Activated T-cell treated with anti-CD3 and anti-CD28 coated beads for 24 hours (primary cell): ENCODE data around the gene FAU.
"Not testable (repeated sequence)": the region's sequence is repeated elsewhere in the genome, so short reads cannot be mapped to it uniquely, and the experiment has no call there.

Experiments
- DNase-seq: peaks from one replicate; pipeline ENCODE4 v3.0.0-alpha.2; 2020; ENCODE audit warnings: low read depth

FAU gene

DNA sequence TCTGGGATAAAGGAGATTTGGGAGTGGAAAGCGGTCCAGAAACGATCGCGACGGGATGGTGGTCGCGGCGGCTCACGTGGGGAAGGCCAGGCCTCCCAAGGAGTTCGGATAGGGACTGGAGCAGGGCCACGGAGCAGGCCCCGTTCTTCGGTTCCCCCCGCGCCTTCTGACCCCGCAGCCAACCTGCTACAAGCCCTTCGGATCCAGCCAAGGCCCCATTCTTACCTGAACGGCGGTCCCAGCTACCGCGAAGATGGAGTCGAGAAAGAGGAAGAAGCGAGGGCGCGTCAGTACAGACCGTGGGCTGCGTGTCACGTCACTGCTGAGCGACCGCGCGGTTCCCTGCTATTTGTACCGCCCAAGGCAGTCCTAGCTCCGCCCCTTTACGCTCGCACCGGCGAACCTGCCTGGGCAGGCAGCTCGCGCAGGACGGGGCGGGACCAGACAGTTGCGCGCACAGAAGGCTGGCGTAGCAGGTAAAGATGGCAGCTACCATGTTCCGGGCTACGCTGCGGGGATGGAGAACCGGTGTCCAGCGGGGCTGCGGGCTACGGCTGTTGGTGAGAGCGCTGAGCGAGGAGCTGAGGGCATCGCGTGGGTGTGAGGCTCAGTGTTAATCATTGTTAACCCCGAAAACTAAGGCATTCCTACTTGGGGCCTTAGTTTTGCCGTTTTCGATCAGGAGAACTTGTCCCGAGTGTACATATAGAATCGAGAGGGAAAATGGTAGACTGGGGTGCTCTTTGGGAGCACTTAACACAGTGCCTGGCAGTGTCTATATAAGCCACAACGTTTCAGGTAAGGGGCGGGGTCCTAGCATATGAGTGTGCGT, at the start of gene FAU, which contains the start of gene MRPL49:
TSS of gene FAU (minus strand) at position 270 of the 832 bp plus-strand sequence. CDS start 321 bp downstream, outside the sequence.
TSS of gene MRPL49 (plus strand) at position 457 of the 832 bp plus-strand sequence. CDS start at position 483, 26 bp downstream.
- peak; percentile 98 for DNase-seq

DNA sequence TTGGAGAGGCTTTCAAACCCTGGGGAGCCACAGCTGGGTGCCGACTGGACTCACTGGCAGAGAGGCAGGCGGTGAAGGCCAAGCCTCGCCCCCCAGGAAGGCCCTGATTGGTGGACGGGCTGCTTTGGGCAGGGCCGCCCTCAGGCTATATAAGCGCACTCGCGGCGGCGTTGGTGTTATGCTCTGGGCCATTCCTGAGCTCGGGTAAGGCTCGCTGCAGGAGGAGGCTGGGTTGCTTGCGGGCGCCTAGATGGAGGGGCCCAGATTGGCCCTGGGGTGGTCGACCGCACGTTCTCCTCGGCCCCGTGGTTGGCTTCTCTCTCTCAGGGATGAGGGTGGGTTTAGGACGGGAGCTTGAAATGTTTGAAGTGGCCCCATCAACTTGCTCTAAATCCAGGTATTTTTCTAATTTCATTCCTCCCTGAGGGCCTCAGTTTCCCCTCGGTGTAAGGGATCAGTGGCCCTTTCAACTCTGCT, 48.2 kb upstream of the FAU start, which contains the start of gene SPDYC:
TSS of gene SPDYC (plus strand) at position 176 of the 477 bp plus-strand sequence. CDS start 1,125 bp downstream, outside the sequence.
- no peak for DNase-seq

DNA sequence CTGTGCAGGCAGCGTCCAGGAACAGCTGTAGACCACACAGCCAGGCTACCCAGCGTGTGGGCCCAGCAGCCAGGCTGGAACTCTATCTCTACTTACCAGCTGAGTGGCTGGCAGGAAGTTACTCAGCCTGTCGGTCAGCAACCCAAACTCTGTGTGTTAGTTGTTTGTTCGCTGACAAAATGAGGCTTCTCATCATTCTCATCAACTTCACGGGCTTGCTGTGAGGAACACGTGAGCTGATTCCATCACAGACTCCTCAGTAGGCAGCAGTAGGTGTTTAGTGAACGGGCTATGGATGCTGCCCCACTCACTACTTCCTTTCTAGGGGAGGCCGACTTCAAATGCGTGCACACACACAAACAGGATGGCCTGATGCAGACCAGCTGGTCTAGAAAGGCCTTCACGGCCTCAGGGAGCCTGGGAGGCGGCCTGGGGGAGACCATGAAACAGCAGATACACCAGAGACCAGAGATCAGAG, 47.3 kb upstream of the FAU start:
- DNase-seq: no peak

DNA sequence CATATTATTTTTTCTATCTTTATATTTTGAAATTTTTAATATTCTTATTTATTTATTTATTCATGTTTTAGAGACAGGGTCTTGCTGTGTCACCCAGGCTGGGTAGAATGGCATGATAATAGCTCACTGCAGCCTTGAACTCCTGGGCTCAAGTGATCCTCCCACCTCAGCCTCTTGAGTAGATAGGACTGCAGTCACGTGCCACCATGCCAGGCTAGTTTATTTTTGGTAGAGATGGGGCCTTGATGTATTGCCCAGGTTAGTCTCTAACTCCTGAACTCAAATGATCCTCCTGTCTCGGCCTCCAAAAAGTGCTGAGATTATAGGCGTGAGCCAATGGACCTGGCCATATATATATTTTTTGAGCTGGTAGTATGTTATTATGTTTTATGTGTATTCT, 45.7 kb upstream of the FAU start:
- DNase-seq: no peak

DNA sequence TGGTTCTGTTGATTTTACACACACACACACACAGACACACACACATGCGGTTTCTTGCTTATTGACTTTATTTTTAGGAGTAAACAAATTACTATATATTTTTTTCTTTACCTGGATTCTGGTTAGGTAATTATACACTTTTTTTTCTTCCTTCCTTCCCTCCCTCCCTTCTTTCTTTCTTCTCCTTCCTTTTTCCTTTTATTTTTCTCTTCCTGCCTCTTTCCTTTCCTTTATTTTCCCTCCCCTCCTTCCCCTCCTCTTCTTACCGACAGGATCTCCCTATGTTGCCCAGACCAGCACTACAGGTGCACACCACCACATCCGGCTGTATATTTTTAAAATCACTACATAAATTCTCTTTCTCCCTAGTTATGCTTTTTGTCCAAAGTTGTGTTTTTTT, 45.0 kb upstream of the FAU start:
- no peak for DNase-seq

DNA sequence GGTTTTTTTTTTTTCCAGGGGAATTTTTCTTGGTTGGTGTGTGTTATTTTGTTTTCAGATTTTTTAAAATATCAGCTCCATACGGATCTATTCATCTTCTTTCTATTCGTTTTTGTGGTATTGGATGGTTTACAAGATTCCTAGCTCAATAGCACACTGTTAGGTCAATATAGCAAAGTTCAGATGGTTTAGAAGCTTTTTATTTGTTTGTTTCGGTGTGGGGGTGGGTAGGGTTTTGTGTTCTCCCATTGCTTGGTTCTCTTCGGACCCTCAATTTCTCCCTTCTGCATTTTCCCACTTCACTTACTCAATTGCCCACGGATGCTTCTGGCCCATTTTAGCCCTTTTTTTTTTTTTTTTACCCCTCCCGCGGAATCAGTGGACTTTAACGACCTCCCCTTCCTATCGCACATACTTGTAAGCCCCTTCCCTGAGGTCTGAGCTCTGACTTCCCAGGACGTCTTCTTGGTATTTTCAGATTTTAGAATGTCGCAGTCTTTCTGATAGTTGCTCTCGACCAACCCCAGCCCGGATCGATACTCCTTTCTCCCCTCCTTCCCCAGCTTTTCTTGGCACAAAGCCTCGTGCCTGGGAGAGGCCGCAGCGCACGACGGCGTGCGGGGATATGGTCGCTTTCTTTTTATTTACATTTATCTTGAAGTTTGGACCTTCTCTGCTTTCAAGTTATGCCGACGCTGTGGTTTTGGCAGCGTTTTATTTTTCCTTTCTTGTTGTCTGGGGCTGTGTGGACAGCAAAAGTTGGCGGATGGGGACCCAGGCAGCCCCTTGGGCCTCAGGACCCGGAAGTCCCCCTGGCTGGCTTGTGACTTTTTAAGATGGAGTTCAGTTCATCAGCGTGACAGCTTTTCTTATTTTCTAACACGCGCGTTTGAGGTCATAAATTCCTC, 43.7 kb upstream of the FAU start:
- DNase-seq: no peak

DNA sequence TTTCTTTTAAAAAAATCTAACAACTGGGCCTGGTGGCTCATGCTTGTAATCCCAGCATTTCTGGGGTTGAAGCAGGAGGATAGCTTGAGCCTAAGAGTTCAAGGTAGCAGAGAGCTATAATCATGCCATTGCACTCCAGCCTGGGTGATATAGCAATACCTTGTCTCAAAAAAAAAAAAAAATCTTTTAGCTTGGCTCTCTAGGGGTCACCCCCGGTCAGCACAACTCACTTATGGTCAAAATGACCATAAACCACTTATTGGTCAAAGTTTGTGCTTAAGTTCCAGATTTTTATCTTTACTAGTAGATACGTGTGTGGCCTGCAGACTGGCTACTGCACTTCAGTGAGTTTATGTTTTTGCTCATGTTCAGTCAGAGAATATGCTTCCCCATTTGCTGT, 41.8 kb upstream of the FAU start:
- no peak for DNase-seq

DNA sequence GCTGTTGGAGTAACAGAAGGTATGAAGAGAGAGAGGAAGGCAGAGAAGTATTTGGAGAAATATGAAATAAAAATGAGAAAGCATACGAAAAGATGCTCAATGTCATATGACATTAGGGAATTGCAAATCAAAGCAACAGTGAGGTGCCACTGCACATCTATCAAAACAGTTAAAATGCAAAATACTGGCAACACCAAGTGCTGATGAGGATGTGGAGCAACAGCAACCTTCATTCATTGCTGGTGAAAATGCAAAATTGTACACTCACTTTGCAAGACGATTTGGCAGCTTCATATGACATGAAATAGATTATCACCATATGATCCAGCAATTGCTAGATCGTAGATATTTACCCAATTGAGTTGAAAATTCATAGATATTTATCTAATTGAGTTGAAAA, 38.7 kb upstream of the FAU start:
- DNase-seq: no peak

DNA sequence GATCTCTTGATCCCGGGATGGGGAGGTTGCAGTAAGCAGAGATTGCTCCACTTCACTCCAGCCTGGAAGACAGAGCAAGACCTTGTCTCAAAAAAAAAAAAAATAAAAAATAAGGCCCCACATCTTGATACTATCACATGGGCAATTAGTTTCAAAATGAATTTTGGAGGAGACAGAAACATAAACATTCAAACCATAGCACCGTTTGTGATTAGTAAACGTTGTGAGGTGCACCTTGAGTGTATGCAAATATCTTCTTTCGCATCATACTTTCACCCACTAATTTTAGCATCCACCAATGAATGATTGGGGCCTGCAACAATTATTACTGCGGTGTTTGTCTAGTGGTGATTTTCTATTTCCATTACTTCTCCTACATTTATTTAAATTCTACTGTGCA, 37.1 kb upstream of the FAU start:
- no peak for DNase-seq

DNA sequence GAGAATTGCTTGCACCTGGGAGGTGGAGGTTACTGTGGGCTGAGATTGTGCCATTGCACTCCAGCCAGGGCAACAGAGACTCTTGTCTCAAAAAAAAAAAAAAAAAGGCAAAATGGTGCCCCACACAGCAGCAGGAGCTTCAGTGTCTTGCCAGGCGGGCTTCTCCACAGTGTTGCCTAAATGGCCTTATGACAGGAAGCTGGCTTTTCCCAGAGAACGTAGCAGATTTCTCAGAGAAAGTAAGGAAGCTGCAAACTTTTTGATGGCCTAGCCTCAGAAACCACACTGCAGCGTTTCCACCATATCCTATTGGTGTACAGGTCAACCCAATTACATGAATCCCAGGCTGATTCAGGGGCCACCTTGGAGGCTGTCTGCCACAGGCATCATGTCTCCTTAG, 35.4 kb upstream of the FAU start:
- DNase-seq: no peak

DNA sequence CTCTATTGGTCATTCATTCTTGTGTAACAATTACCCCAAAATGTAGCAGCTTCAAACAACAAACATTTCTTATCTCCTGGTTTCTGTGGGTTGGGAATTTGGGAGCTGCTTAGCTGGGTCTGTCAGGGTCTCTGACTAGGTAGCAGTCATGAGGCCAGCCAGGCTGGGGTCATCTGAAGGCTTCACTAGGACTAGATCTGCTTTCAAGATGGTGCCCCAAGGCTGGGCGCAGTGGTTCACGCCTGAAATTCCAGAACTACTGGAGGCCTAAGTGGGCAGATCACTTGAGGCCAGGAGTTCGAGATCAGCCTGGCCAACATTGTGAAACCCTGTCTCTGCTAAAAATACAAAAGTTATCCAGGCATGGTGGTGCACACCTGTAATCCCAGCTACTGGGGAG, 35.0 kb upstream of the FAU start:
- no peak for DNase-seq

DNA sequence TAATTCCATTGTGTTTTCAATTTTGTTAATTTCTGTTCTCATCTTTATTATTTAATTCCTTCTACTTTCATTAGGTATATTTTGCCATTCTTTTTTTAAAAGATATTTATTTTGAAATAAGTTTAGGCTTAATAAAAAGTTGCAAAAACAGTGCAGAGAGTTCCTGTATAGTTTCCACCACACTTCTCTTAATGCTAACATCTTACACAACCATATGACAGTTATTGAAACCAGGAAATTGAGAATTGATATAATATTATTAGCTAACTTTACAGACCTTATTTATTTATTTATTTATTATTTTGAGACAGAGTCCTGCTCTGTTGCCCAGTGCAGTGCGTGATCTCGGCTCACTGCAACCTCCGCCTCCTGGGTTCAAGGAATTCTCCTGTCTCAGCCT, 34.3 kb upstream of the FAU start:
- DNase-seq: no peak

DNA sequence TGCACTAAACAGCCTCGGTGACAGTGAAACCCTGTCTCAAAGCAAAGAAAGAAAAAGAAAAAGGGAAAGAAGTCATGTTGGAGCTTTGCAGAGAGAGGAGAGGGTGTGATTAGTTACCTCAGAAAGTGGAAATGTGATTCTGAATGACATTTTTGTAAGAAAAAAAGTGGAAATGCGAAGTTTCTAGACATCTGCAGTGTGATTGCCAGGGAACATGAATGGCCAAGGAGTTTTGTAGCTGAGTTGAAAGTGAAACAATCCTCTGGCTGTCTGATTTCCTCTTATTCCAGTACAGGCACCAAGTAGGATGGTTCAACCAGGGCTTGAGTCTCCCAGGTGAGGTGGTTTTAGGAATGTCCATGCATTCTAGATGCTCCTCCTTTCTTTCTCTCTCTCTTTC, 30.2 kb upstream of the FAU start:
- DNase-seq: no peak

DNA sequence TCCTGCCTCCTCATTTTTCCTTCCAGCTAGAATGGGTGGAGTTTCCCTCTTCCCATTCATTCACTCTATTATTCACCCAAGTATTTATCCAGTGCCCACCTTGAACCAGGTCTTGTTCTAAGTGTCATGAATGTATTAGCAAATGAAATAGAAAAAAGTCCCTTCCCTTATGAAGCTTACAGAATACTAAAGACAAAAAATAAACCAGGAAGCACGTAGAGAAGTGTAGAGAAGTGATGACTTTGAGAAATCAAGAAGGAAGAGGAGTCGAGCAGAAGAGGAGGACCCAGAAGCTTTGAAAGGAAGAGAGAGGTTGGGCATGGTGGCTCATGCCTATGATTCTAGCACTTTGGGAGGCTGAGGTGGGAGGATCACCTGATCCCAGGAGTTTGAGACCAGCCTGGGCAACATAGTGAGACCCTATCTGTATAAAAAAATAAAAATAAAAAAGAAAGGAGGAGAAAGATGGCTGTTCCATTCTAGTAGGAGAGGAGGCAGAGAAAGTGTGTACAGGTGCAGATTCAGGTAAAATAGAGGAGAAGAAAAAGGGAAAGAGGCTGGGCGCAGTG, 29.5 kb upstream of the FAU start:
- DNase-seq: no peak

DNA sequence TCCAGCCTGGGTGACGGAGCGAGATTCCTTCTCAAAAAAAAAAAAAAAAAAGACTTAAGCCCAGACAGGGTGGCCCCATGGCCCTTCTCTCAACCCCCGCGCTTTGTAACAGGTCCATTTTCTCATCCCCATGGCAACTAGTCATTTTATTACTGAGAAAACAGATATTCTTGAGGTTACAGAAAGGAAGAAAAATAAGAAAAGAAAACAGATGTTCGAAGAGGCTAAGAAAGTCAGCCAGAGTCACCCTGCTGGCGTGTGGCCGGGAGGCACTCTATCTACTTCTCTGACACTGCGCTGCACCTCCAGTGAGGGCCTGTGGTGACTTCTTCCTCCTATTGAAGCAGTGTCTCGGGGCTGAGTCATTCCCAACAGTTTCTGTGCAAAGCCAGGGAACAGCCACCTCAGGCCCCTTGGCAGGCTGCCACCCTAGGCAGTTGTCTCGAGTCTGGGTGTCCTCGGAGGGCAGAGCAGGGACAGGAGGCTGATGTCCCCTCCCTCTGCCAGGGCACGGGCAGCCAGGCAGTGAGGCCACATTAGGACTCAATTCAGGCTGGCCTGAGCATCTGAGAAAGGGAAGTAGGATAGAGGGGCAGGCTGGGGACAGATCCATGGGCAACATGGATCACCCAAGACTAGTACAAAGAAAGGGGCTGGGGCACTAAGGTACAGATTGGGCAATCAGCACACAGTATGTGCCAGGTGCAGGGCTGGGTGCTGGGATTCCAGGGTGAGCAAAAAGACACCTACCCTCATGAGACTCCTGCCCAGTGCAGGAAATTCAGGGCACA, 28.8 kb upstream of the FAU start:
- no peak for DNase-seq

DNA sequence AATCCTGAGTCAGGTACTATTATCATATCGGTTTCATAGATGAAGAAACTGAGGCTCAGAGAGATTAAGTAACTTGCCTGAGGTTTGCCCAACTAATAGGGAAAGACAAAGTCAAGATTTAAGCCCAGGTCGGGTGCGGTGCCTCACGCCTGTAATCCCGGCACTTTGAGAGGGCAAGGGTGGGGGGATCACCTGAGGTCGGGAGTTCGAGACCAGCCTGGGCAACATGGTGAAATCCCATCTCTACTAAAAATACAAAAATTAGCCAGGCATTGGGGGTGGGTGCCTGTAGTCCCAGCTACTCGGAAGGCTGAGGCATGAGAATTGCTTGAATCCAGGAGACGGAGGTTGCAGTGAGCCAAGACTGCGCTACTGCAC, 28.2 kb upstream of the FAU start:
- DNase-seq: not testable (repeated sequence)

DNA sequence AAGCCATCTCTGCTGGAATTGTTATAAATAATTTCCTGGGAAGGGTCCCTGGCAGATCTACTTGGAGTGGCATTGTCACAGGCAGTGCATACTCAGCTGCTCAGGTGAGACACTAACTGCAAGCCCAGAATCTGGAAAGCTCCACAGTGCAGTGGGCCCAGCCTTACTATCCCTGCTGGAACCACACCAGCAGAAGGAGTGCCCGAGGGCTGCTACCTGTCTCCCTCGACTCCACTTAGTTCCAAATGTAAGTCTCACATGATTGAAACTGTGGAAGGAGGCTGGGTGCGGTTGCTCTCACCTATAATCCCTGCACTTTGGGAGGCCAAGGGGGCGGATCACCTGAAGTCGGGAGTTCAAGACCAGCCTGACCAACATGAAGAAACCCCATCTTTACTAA, 26.7 kb upstream of the FAU start:
- no peak for DNase-seq

DNA sequence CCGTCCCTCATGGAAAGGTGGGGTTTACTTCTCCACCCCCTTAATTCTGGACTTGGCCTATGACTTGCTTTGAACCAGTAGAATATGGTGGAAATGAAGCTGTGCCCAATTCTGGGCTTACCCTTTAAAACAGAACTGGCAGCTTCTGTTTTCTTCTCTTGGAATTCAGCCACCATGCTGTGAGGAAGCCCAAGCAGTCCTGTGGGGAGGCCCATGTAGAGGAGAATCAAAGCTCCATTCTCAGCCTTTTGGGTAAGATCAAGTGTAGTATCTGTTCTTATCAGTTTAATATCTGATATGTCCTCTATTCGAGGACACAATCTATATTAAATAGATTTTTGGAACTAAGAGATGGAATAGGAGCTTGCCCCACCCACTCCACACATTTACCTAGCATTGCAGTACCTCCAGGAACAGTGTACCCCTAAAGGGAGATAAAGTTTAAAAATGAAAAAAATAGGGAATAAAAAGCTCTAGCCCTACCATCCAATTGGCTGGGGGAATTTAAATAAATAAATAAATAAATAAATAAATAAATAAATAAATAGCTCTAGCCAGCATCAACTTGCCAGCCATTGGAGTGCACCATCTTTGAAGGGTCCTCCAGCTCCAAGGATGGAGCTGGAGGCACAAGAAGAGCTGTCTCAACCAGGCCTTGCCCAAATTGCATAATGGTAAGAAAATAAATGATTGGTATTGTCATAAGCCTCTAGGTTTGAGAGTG, 25.6 kb upstream of the FAU start:
- DNase-seq: no peak

DNA sequence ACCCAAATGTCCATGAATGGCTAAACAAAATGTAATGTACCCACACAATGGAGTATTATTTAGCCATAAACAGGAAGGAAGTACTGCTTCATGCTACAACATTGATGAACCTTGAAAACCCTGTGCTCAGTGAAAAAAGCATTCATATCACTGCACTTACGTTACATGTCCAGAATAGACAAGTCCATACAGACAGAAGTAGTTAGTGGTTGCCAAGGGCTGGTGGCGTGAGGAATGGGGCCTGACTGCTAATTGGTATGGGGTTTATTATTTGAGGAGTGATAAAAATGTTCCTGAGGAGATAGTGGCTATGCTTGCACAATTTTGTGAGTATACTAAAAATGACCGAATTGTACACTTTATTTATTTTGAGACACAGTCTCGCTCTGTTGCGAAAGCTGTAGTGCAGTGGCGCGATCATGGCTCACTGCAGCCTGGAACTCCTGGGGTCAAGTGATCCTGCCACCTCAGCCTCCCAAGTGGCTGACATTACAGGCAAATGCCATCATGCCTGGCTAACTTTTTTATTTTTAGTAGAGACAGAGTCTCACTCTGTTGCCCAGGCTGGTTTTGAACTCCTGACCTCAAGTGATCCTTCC, 20.1 kb upstream of the FAU start:
- no peak for DNase-seq

DNA sequence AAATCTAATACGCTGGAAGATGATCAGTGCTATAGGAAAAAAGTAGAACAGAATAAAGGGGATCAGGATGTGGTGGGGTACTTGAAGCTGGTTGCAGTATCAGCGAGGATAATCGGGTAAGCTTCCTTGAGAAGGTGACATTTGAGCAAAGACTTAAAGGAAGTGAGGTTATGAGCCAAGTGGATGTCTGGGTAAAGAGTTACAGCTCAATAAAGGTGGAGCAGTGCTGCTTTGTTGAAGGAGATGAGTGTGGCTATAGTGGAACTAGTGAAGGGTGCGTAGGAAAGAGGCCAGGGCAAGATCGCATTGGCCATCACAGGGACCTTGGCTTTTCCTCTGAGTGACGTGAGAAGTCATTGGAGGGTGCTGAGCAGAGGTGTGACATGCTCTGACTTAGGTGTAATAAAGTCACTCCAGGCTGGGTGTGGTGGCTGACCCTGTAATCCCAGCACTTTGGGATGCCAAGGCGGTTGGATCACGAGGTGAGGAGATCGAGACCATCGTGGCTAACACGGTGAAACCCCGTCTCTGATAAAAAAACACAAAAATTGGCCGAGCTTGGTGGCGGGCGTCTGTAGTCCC, 14.7 kb upstream of the FAU start:
- no peak for DNase-seq
